HCT116 (cell line): ENCODE results near the gene PTPN1. TPM values are rescaled to one million over a fixed set of nuclear protein-coding genes. Genes with fewer than 3 reads are reported as not detected.
A peak's percentile ranks its signal among the peaks of the same experiment; 100 is the strongest.

Experiments used
- ATAC-seq: fragments of 200-7000 bp; cut with Tn5 transposase; 2 replicates; pipeline ENCODE4 v1.9.1; 2020; ENCODE audit warnings: mild to moderate bottlenecking, moderate library complexity
- BruUV-seq: library from RNA; stranded (reverse); fragments of 400-500 nt; replicated peaks from 2 replicates; lab custom pipeline; 2021; lab: Mats Ljungman, UMichigan
- CTCF ChIA-PET: fragments of 300-600 bp; sonication (Branson Sonifier 250); formaldehyde crosslinking; loops from one replicate; lab custom pipeline; 2021; ENCODE audit warnings: antibody characterized with exemption; lab: Charles Lee
- POLR2A ChIA-PET: fragments of 300-600, 350-600 bp; sonication (Branson Sonifier 250); formaldehyde crosslinking; loops from one replicate; lab custom pipeline; 2021; ENCODE audit warnings: antibody characterized with exemption; lab: Charles Lee
- RAD21 ChIA-PET, 2 experiments: fragments of 300-600 bp; sonication (Branson Sonifier 250); formaldehyde crosslinking; loops; one replicate each; lab custom pipeline; 2023; ENCODE audit warnings: low total read pairs in 2 of 2; ENCODE audit not compliant: uncharacterized antibody in 2 of 2, unreplicated experiment in 2 of 2, low non-redundant PET in 1 of 2; lab: Charles Lee
- DNase-seq: peaks from one replicate; pipeline ENCODE4 v3.0.0-alpha.2; 2010; ENCODE audit warnings: low read depth, low spot score
- H2AFZ ChIP-seq: fragments of 200-600 bp; shearing (Covaris generic), sonication (generic); 2 replicates; pipeline ENCODE4 v1.6.1; 2017; ENCODE audit warnings: low read depth, mixed run types, mixed read lengths, antibody characterized with exemption, low read length; ENCODE audit not compliant: poor library complexity, severe bottlenecking
- H3K27ac ChIP-seq: 2 replicates; pipeline ENCODE4 v1.5.1; 2012; ENCODE audit warnings: low read depth, low read length
- H3K27me3 ChIP-seq: fragments of 200-600 bp; sonication (generic); 2 replicates; pipeline ENCODE4 v1.6.1; 2016; ENCODE audit warnings: mixed run types, low read length, mixed read lengths; ENCODE audit not compliant: insufficient read depth
- H3K36me3 ChIP-seq, 2 experiments: fragments of 200-500 bp in 1 of 2; fragments of 200-600 bp in 1 of 2; sonication (Bioruptor generic) in 1 of 2; sonication (generic) in 1 of 2; 2 replicates each; pipeline versions ENCODE4 v1.5.1 to v1.6.1; 2014 to 2016; ENCODE audit warnings: low read length in 2 of 2, inconsistent platforms in 1 of 2, mixed read lengths in 1 of 2, mixed run types in 1 of 2; ENCODE audit not compliant: insufficient read depth in 2 of 2, control insufficient read depth in 1 of 2
- H3K4me1 ChIP-seq, 2 experiments: fragments of 200-600 bp in 1 of 2; sonication (generic) in 1 of 2; 2 replicates each; pipeline versions ENCODE4 v1.5.1 to v1.6.1; 2012 to 2017; ENCODE audit warnings: low read length in 2 of 2, inconsistent platforms in 1 of 2, mild to moderate bottlenecking in 1 of 2, mixed read lengths in 1 of 2, mixed run types in 1 of 2, moderate library complexity in 1 of 2; ENCODE audit not compliant: insufficient read depth in 2 of 2, control insufficient read depth in 1 of 2
- H3K4me2 ChIP-seq: fragments of 200-600 bp; sonication (generic); 2 replicates; pipeline ENCODE4 v1.6.1; 2017; ENCODE audit warnings: mixed run types, low read length, mixed read lengths
- H3K4me3 ChIP-seq, 2 experiments: fragments of 200-600 bp in 1 of 2; sonication (generic) in 1 of 2; replicated peaks in 1 of 2; 2 replicates each; pipeline ENCODE4 v1.5.1; 2011 to 2016; ENCODE audit warnings: low read length in 2 of 2, control low read depth in 1 of 2, low read depth in 1 of 2, mild to moderate bottlenecking in 1 of 2, mixed read lengths in 1 of 2, mixed run types in 1 of 2
- H3K79me2 ChIP-seq: fragments of 200-600 bp; sonication (generic); 2 replicates; pipeline ENCODE4 v1.6.1; 2017; ENCODE audit warnings: mild to moderate bottlenecking, mixed run types, low read length, moderate library complexity, mixed read lengths; ENCODE audit not compliant: insufficient read depth
- H3K9ac ChIP-seq: fragments of 200-600 bp; sonication (generic); 2 replicates; pipeline ENCODE4 v1.6.1; 2016; ENCODE audit warnings: low read length, mixed read lengths
- H3K9me2 ChIP-seq: fragments of 200-600 bp; sonication (generic), shearing (Covaris generic); 2 replicates; pipeline ENCODE4 v1.6.1; 2017; ENCODE audit warnings: mixed run types, mild to moderate bottlenecking, moderate library complexity; ENCODE audit not compliant: insufficient read depth
- H3K9me3 ChIP-seq, 2 experiments: fragments of 200-500 bp in 1 of 2; fragments of 200-600 bp in 1 of 2; sonication (Bioruptor generic) in 1 of 2; sonication (generic) in 1 of 2; 2 replicates each; pipeline ENCODE4 v1.6.1; 2014 to 2017; ENCODE audit warnings: low read length in 2 of 2, mixed read lengths in 2 of 2, inconsistent platforms in 1 of 2, low read depth in 1 of 2, mild to moderate bottlenecking in 1 of 2, mixed run types in 1 of 2, moderate library complexity in 1 of 2; ENCODE audit not compliant: control insufficient read depth in 1 of 2, insufficient read depth in 1 of 2
- H4K20me1 ChIP-seq: fragments of 200-600 bp; sonication (generic), shearing (Covaris generic); 2 replicates; pipeline ENCODE4 v1.6.1; 2017; ENCODE audit warnings: mixed run types, mild to moderate bottlenecking, moderate library complexity; ENCODE audit not compliant: insufficient read depth
- EGR1 ChIP-seq: IDR thresholded peaks from 2 replicates; pipeline ENCODE4 v1.6.1; 2012; ENCODE audit warnings: low read depth
- RAD21 ChIP-seq: IDR thresholded peaks from 2 replicates; pipeline ENCODE4 v1.6.1; 2012; ENCODE audit warnings: low read depth, mild to moderate bottlenecking
- SIN3A ChIP-seq: IDR thresholded peaks from 2 replicates; pipeline ENCODE4 v1.6.1; 2012; ENCODE audit warnings: low read depth
- SP1 ChIP-seq: IDR thresholded peaks from 2 replicates; pipeline ENCODE4 v1.6.1; 2012; ENCODE audit warnings: low read depth
- intact Hi-C: fragments of 100-400 bp; cut with micrococcal nuclease; formaldehyde crosslinking; loops from 2 replicates; pipeline ENCODE4 v1.10.0; 2022
- total RNA-seq: library from RNA; stranded (reverse); gene quantifications from one replicate; pipeline ENCODE4 v1.2.1, GENCODE V29; 2021; ENCODE audit not compliant: unreplicated experiment
- TF ChIP-seq, protein P1 (sequence below): IDR thresholded peaks from 2 replicates; pipeline ENCODE4 v1.6.1; 2012
- TF ChIP-seq, protein P2 (sequence below): IDR thresholded peaks from 2 replicates; pipeline ENCODE4 v1.6.1; 2011; ENCODE audit warnings: mild to moderate bottlenecking, low read length, moderate library complexity; ENCODE audit not compliant: insufficient replicate concordance; ENCODE audit errors: extremely low read depth
- TF ChIP-seq, protein P3 (sequence below): IDR thresholded peaks from 2 replicates; pipeline ENCODE4 v1.6.1; 2012; ENCODE audit warnings: low read depth

PTPN1 gene
- total RNA-seq, 1 experiment from 2014 or later: 47.5 TPM

DNA sequence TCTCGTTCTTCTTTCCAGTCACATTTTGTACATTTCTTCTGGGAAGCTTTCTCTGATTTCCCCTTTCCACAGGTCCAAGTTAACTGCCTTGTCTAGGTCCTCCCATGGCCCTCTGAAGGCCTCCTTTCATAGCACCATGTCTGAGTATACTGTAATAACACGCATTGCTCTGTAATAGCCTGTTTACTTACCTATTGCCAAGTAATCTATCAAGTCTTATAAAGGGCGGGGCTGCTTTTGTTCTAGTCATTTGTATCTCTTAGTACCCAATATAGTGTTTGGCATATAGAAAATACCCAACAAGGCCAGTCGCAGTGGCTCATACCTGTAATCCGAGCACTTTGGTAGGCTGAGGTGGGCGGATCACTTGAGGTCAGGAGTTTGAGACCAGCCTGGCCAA, 17.9 kb downstream of the PTPN1 start:
- Histone ChIP-seq H3K4me3 (no peak overlapping the region), H3K9me2 (no peaks in the 10 kb centered on the region), H3K9me3 (no peaks in the 10 kb centered on the region), H3K36me3 (no peaks in the 10 kb centered on the region), H3K27me3 (no peaks in the 10 kb centered on the region), H3K4me1 (peaks cover 24 to 68% of the 10 kb centered on the region in 2 experiments), H2AFZ (no peak overlapping the region), H3K27ac (no peak overlapping the region), H3K79me2 (peaks cover 99% of the 10 kb centered on the region), H4K20me1 (peaks cover 7% of the 10 kb centered on the region; the same call in 1 of the 2 replicates), H3K9ac (no peak overlapping the region), H3K4me2 (peak overlapping the region; percentile 24; the same call in 1 of the 2 replicates)
- ChIA-PET RAD21 (no interaction called here), POLR2A (no interaction called here), CTCF (no interaction called here)
- TF ChIP-seq SP1 (no peak), RAD21 (no peak), SIN3A (no peak), EGR1 (no peak)
- TF ChIP-seq, protein P1, sequence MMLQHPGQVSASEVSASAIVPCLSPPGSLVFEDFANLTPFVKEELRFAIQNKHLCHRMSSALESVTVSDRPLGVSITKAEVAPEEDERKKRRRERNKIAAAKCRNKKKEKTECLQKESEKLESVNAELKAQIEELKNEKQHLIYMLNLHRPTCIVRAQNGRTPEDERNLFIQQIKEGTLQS: no peak
- TF ChIP-seq, protein P2, sequence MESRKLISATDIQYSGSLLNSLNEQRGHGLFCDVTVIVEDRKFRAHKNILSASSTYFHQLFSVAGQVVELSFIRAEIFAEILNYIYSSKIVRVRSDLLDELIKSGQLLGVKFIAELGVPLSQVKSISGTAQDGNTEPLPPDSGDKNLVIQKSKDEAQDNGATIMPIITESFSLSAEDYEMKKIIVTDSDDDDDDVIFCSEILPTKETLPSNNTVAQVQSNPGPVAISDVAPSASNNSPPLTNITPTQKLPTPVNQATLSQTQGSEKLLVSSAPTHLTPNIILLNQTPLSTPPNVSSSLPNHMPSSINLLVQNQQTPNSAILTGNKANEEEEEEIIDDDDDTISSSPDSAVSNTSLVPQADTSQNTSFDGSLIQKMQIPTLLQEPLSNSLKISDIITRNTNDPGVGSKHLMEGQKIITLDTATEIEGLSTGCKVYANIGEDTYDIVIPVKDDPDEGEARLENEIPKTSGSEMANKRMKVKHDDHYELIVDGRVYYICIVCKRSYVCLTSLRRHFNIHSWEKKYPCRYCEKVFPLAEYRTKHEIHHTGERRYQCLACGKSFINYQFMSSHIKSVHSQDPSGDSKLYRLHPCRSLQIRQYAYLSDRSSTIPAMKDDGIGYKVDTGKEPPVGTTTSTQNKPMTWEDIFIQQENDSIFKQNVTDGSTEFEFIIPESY: no peak
- TF ChIP-seq, protein P3, sequence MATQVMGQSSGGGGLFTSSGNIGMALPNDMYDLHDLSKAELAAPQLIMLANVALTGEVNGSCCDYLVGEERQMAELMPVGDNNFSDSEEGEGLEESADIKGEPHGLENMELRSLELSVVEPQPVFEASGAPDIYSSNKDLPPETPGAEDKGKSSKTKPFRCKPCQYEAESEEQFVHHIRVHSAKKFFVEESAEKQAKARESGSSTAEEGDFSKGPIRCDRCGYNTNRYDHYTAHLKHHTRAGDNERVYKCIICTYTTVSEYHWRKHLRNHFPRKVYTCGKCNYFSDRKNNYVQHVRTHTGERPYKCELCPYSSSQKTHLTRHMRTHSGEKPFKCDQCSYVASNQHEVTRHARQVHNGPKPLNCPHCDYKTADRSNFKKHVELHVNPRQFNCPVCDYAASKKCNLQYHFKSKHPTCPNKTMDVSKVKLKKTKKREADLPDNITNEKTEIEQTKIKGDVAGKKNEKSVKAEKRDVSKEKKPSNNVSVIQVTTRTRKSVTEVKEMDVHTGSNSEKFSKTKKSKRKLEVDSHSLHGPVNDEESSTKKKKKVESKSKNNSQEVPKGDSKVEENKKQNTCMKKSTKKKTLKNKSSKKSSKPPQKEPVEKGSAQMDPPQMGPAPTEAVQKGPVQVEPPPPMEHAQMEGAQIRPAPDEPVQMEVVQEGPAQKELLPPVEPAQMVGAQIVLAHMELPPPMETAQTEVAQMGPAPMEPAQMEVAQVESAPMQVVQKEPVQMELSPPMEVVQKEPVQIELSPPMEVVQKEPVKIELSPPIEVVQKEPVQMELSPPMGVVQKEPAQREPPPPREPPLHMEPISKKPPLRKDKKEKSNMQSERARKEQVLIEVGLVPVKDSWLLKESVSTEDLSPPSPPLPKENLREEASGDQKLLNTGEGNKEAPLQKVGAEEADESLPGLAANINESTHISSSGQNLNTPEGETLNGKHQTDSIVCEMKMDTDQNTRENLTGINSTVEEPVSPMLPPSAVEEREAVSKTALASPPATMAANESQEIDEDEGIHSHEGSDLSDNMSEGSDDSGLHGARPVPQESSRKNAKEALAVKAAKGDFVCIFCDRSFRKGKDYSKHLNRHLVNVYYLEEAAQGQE: no peak
- no TSS peak for BruUV-seq
- ATAC-seq (no peak), DNase-seq (no peak)
- intact Hi-C loops: no loop called here
